HCT116 (cell line): ENCODE data around the gene OSBPL5. TPM values are rescaled to one million over a fixed set of nuclear protein-coding genes. Genes with fewer than 3 reads are reported as not detected.

ENCODE experiments used
- ATAC-seq: fragments of 200-7000 bp; cut with Tn5 transposase; 2 replicates; pipeline ENCODE4 v1.9.1; 2020; ENCODE audit warnings: mild to moderate bottlenecking, moderate library complexity
- BruUV-seq: library from RNA; stranded (reverse); fragments of 400-500 nt; replicated peaks from 2 replicates; lab custom pipeline; 2021; lab: Mats Ljungman, UMichigan
- CTCF ChIA-PET: fragments of 300-600 bp; sonication (Branson Sonifier 250); formaldehyde crosslinking; loops from one replicate; lab custom pipeline; 2021; ENCODE audit warnings: antibody characterized with exemption; lab: Charles Lee
- POLR2A ChIA-PET: fragments of 300-600, 350-600 bp; sonication (Branson Sonifier 250); formaldehyde crosslinking; loops from one replicate; lab custom pipeline; 2021; ENCODE audit warnings: antibody characterized with exemption; lab: Charles Lee
- RAD21 ChIA-PET, 2 experiments: fragments of 300-600 bp; sonication (Branson Sonifier 250); formaldehyde crosslinking; loops; one replicate each; lab custom pipeline; 2023; ENCODE audit warnings: low total read pairs in 2 of 2; ENCODE audit not compliant: uncharacterized antibody in 2 of 2, unreplicated experiment in 2 of 2, low non-redundant PET in 1 of 2; lab: Charles Lee
- DNase-seq: peaks from one replicate; pipeline ENCODE4 v3.0.0-alpha.2; 2010; ENCODE audit warnings: low read depth, low spot score
- H2AFZ ChIP-seq: fragments of 200-600 bp; shearing (Covaris generic), sonication (generic); 2 replicates; pipeline ENCODE4 v1.6.1; 2017; ENCODE audit warnings: low read depth, mixed run types, mixed read lengths, antibody characterized with exemption, low read length; ENCODE audit not compliant: poor library complexity, severe bottlenecking
- H3K27ac ChIP-seq: 2 replicates; pipeline ENCODE4 v1.5.1; 2012; ENCODE audit warnings: low read depth, low read length
- H3K27me3 ChIP-seq: fragments of 200-600 bp; sonication (generic); 2 replicates; pipeline ENCODE4 v1.6.1; 2016; ENCODE audit warnings: mixed run types, low read length, mixed read lengths; ENCODE audit not compliant: insufficient read depth
- H3K36me3 ChIP-seq, 2 experiments: fragments of 200-500 bp in 1 of 2; fragments of 200-600 bp in 1 of 2; sonication (Bioruptor generic) in 1 of 2; sonication (generic) in 1 of 2; 2 replicates each; pipeline versions ENCODE4 v1.5.1 to v1.6.1; 2014 to 2016; ENCODE audit warnings: low read length in 2 of 2, inconsistent platforms in 1 of 2, mixed read lengths in 1 of 2, mixed run types in 1 of 2; ENCODE audit not compliant: insufficient read depth in 2 of 2, control insufficient read depth in 1 of 2
- H3K4me1 ChIP-seq, 2 experiments: fragments of 200-600 bp in 1 of 2; sonication (generic) in 1 of 2; 2 replicates each; pipeline versions ENCODE4 v1.5.1 to v1.6.1; 2012 to 2017; ENCODE audit warnings: low read length in 2 of 2, inconsistent platforms in 1 of 2, mild to moderate bottlenecking in 1 of 2, mixed read lengths in 1 of 2, mixed run types in 1 of 2, moderate library complexity in 1 of 2; ENCODE audit not compliant: insufficient read depth in 2 of 2, control insufficient read depth in 1 of 2
- H3K4me2 ChIP-seq: fragments of 200-600 bp; sonication (generic); 2 replicates; pipeline ENCODE4 v1.6.1; 2017; ENCODE audit warnings: mixed run types, low read length, mixed read lengths
- H3K4me3 ChIP-seq, 2 experiments: fragments of 200-600 bp in 1 of 2; sonication (generic) in 1 of 2; replicated peaks in 1 of 2; 2 replicates each; pipeline ENCODE4 v1.5.1; 2011 to 2016; ENCODE audit warnings: low read length in 2 of 2, control low read depth in 1 of 2, low read depth in 1 of 2, mild to moderate bottlenecking in 1 of 2, mixed read lengths in 1 of 2, mixed run types in 1 of 2
- H3K79me2 ChIP-seq: fragments of 200-600 bp; sonication (generic); 2 replicates; pipeline ENCODE4 v1.6.1; 2017; ENCODE audit warnings: mild to moderate bottlenecking, mixed run types, low read length, moderate library complexity, mixed read lengths; ENCODE audit not compliant: insufficient read depth
- H3K9ac ChIP-seq: fragments of 200-600 bp; sonication (generic); 2 replicates; pipeline ENCODE4 v1.6.1; 2016; ENCODE audit warnings: low read length, mixed read lengths
- H3K9me2 ChIP-seq: fragments of 200-600 bp; sonication (generic), shearing (Covaris generic); 2 replicates; pipeline ENCODE4 v1.6.1; 2017; ENCODE audit warnings: mixed run types, mild to moderate bottlenecking, moderate library complexity; ENCODE audit not compliant: insufficient read depth
- H3K9me3 ChIP-seq, 2 experiments: fragments of 200-500 bp in 1 of 2; fragments of 200-600 bp in 1 of 2; sonication (Bioruptor generic) in 1 of 2; sonication (generic) in 1 of 2; 2 replicates each; pipeline ENCODE4 v1.6.1; 2014 to 2017; ENCODE audit warnings: low read length in 2 of 2, mixed read lengths in 2 of 2, inconsistent platforms in 1 of 2, low read depth in 1 of 2, mild to moderate bottlenecking in 1 of 2, mixed run types in 1 of 2, moderate library complexity in 1 of 2; ENCODE audit not compliant: control insufficient read depth in 1 of 2, insufficient read depth in 1 of 2
- H4K20me1 ChIP-seq: fragments of 200-600 bp; sonication (generic), shearing (Covaris generic); 2 replicates; pipeline ENCODE4 v1.6.1; 2017; ENCODE audit warnings: mixed run types, mild to moderate bottlenecking, moderate library complexity; ENCODE audit not compliant: insufficient read depth
- CBX3 ChIP-seq: IDR thresholded peaks from 2 replicates; pipeline ENCODE4 v1.6.1; 2012; ENCODE audit warnings: low read depth
- CEBPB ChIP-seq: IDR thresholded peaks from 2 replicates; pipeline ENCODE4 v1.6.1; 2012; ENCODE audit warnings: low read depth
- EGR1 ChIP-seq: IDR thresholded peaks from 2 replicates; pipeline ENCODE4 v1.6.1; 2012; ENCODE audit warnings: low read depth
- EZH2phosphoT487 ChIP-seq: fragments of 200-600 bp; IDR thresholded peaks from 2 replicates; pipeline ENCODE4 v1.6.1; 2018; ENCODE audit warnings: antibody characterized with exemption, borderline replicate concordance
- JUND ChIP-seq: IDR thresholded peaks from 2 replicates; pipeline ENCODE4 v1.6.1; 2012
- POLR2A ChIP-seq: IDR thresholded peaks from 2 replicates; pipeline ENCODE4 v1.7.0; 2011; ENCODE audit warnings: borderline replicate concordance; ENCODE audit not compliant: insufficient read depth, insufficient read length; ENCODE audit errors: extremely low read depth
- RAD21 ChIP-seq: IDR thresholded peaks from 2 replicates; pipeline ENCODE4 v1.6.1; 2012; ENCODE audit warnings: low read depth, mild to moderate bottlenecking
- SIN3A ChIP-seq: IDR thresholded peaks from 2 replicates; pipeline ENCODE4 v1.6.1; 2012; ENCODE audit warnings: low read depth
- SP1 ChIP-seq: IDR thresholded peaks from 2 replicates; pipeline ENCODE4 v1.6.1; 2012; ENCODE audit warnings: low read depth
- YY1 ChIP-seq: IDR thresholded peaks from 2 replicates; pipeline ENCODE4 v1.6.1; 2011; ENCODE audit warnings: low read length, low read depth, moderate library complexity, mild to moderate bottlenecking; ENCODE audit not compliant: insufficient replicate concordance; ENCODE audit errors: extremely low read depth
- ZNF274 ChIP-seq: fragments of 200-500 bp; sonication (Bioruptor generic); IDR thresholded peaks from 2 replicates; pipeline ENCODE4 v1.6.1; 2014; ENCODE audit warnings: mild to moderate bottlenecking, low read depth, low read length, inconsistent platforms
- intact Hi-C: fragments of 100-400 bp; cut with micrococcal nuclease; formaldehyde crosslinking; loops from 2 replicates; pipeline ENCODE4 v1.10.0; 2022
- total RNA-seq: library from RNA; stranded (reverse); gene quantifications from one replicate; pipeline ENCODE4 v1.2.1, GENCODE V29; 2021; ENCODE audit not compliant: unreplicated experiment
- TF ChIP-seq, protein P1 (sequence below), 3 experiments: fragments of 200-600 bp in 1 of 3; sonication (generic) in 1 of 3; IDR thresholded peaks in 2 of 3; conservative IDR thresholded peaks in 1 of 3; 2 replicates each; pipeline ENCODE4 v1.5.1; 2012 to 2017; ENCODE audit warnings: low read depth in 2 of 3, low read length in 2 of 3, antibody characterized with exemption in 1 of 3, borderline replicate concordance in 1 of 3, control low read depth in 1 of 3, mild to moderate bottlenecking in 1 of 3, mixed read lengths in 1 of 3, mixed run types in 1 of 3, moderate library complexity in 1 of 3; ENCODE audit not compliant: insufficient read depth in 1 of 3
- TF ChIP-seq, protein P2 (sequence below): IDR thresholded peaks from 2 replicates; pipeline ENCODE4 v1.6.1; 2012
- TF ChIP-seq, protein P3 (sequence below): IDR thresholded peaks from 2 replicates; pipeline ENCODE4 v1.6.1; 2011; ENCODE audit warnings: mild to moderate bottlenecking, low read length, moderate library complexity; ENCODE audit not compliant: insufficient replicate concordance; ENCODE audit errors: extremely low read depth

Gene OSBPL5
- total RNA-seq, 1 experiment from 2014 or later = 44.2 TPM

DNA sequence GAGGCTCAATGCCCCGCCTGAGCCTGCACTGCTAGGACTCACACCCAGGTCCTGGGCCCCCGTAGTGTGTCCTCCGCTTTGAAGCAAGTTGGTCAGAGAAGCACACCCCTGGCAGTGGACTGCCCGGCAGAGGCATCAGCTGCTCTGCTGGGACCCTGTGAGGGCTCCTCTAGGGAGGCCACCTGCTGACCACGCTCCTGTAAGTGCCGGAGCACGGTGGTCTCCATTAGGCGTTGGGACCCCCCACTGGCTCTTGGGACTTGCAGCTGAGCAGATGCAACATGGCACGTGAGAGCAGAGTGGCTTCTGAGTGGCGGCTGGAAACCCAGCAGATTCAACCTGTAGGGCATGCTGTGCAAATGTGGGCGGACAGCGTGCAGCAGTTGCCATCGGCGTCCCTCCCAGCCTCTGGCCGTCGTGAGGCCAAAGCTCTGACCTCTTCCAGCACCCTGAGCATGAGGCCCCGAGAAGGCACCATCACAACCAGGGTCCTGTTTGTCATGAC is 36.6 kb upstream of the OSBPL5 start:
- Histone ChIP-seq H3K27ac (no peak overlapping the region), H3K4me2 (no peak overlapping the region), H3K27me3 (peaks cover 22% of the 10 kb centered on the region; the same call in 1 of the 2 replicates), H3K9me2 (no peaks in the 10 kb centered on the region), H3K9ac (no peak overlapping the region), H3K36me3 (no peaks in the 10 kb centered on the region), H2AFZ (no peak overlapping the region), H3K4me3 (no peak overlapping the region), H3K79me2 (no peaks in the 10 kb centered on the region), H3K4me1 (no peaks in the 10 kb centered on the region), H4K20me1 (no peaks in the 10 kb centered on the region), H3K9me3 (no peaks in the 10 kb centered on the region)
- ChIA-PET POLR2A (no interaction called here), RAD21 (no interaction called here), CTCF (no interaction called here)
- no peak for ATAC-seq
- no peak for TF ChIP-seq CEBPB
- TF ChIP-seq RAD21 = no peak
- TF ChIP-seq JUND = no peak
- no peak for TF ChIP-seq SIN3A
- no peak for TF ChIP-seq POLR2A
- TF ChIP-seq SP1 = no peak
- TF ChIP-seq, protein P1, sequence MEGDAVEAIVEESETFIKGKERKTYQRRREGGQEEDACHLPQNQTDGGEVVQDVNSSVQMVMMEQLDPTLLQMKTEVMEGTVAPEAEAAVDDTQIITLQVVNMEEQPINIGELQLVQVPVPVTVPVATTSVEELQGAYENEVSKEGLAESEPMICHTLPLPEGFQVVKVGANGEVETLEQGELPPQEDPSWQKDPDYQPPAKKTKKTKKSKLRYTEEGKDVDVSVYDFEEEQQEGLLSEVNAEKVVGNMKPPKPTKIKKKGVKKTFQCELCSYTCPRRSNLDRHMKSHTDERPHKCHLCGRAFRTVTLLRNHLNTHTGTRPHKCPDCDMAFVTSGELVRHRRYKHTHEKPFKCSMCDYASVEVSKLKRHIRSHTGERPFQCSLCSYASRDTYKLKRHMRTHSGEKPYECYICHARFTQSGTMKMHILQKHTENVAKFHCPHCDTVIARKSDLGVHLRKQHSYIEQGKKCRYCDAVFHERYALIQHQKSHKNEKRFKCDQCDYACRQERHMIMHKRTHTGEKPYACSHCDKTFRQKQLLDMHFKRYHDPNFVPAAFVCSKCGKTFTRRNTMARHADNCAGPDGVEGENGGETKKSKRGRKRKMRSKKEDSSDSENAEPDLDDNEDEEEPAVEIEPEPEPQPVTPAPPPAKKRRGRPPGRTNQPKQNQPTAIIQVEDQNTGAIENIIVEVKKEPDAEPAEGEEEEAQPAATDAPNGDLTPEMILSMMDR (IDR thresholded peaks at IDR 0.05 in 2 of 3, conservative IDR thresholded peaks at IDR 0.05 in 1 of 3; ENCODE audit: borderline replicate concordance in 1 of 3, insufficient read depth in 1 of 3, low read depth in 2 of 3, low read length in 2 of 3) = no peak
- intact Hi-C loops = no loop called here
- BruUV-seq = no TSS peak
- no peak for DNase-seq

DNA sequence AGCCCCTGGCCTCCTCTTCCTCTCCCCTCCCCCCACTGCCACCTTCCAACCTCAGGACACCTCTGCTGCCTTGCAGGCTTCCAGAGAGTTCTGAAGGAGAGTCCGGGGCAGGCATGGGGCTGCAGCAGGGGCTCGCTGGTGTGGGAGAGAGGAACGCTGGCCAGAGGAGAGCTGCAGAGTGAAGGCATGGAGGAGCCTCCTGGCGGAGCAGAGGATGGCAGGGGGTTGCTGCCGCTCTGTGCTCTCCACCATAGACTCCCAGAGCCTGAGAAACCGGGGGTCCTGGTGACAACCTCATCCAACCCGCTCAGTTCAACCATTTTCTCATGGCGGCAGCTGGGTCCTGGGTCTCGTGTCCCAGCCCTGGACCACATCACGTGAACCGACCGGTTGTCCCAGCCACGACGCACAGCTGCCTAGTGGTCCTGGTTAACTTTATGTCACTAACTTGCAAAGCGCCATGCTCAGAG is 36.0 kb upstream of the OSBPL5 start:
- peaks cover 22% of the 10 kb centered on the region; the same call in 1 of the 2 replicates for H3K27me3 ChIP-seq
- TF ChIP-seq, protein P2, sequence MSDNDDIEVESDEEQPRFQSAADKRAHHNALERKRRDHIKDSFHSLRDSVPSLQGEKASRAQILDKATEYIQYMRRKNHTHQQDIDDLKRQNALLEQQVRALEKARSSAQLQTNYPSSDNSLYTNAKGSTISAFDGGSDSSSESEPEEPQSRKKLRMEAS = no peak
- TF ChIP-seq EZH2phosphoT487 = no peak
- TF ChIP-seq, protein P3, sequence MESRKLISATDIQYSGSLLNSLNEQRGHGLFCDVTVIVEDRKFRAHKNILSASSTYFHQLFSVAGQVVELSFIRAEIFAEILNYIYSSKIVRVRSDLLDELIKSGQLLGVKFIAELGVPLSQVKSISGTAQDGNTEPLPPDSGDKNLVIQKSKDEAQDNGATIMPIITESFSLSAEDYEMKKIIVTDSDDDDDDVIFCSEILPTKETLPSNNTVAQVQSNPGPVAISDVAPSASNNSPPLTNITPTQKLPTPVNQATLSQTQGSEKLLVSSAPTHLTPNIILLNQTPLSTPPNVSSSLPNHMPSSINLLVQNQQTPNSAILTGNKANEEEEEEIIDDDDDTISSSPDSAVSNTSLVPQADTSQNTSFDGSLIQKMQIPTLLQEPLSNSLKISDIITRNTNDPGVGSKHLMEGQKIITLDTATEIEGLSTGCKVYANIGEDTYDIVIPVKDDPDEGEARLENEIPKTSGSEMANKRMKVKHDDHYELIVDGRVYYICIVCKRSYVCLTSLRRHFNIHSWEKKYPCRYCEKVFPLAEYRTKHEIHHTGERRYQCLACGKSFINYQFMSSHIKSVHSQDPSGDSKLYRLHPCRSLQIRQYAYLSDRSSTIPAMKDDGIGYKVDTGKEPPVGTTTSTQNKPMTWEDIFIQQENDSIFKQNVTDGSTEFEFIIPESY = no peak
- no peak for TF ChIP-seq SP1
- TF ChIP-seq CBX3 = no peak
- TF ChIP-seq YY1 = no peak
- TF ChIP-seq EGR1 = no peak
- TF ChIP-seq, protein P1 (IDR thresholded peaks at IDR 0.05 in 2 of 3, conservative IDR thresholded peaks at IDR 0.05 in 1 of 3; ENCODE audit: borderline replicate concordance in 1 of 3, insufficient read depth in 1 of 3, low read depth in 2 of 3, low read length in 2 of 3) = no peak
- no peak for TF ChIP-seq ZNF274

More for the DNA sequence above, 36.0 kb upstream of the OSBPL5 start:
- RAD21 ChIA-PET = no interaction called here
- no peak overlapping the region for H3K27ac ChIP-seq
- DNase-seq (no peak), ATAC-seq (no peak)
- no peaks in the 10 kb centered on the region for H3K9me3 ChIP-seq
- no peak overlapping the region for H3K9ac ChIP-seq
- no peak overlapping the region for H3K4me2 ChIP-seq
- H3K9me2 ChIP-seq = no peaks in the 10 kb centered on the region
- POLR2A ChIA-PET = no interaction called here
- CTCF ChIA-PET = no interaction called here
- no peak overlapping the region for H2AFZ ChIP-seq
- no peaks in the 10 kb centered on the region for H4K20me1 ChIP-seq
- no peaks in the 10 kb centered on the region for H3K79me2 ChIP-seq
- BruUV-seq = no TSS peak
- intact Hi-C loops = no loop called here
- H3K4me3 ChIP-seq = no peak overlapping the region
- no peaks in the 10 kb centered on the region for H3K4me1 ChIP-seq
- H3K36me3 ChIP-seq = no peaks in the 10 kb centered on the region
